Smooth muscle cell of the brain vasculature (primary cell): ENCODE data around the gene NUAK1.

Experiments
- DNase-seq: peaks from one replicate; pipeline ENCODE4 v3.0.0-alpha.2; 2012; ENCODE audit warnings: low read depth, low spot score

The NUAK1 gene

DNA sequence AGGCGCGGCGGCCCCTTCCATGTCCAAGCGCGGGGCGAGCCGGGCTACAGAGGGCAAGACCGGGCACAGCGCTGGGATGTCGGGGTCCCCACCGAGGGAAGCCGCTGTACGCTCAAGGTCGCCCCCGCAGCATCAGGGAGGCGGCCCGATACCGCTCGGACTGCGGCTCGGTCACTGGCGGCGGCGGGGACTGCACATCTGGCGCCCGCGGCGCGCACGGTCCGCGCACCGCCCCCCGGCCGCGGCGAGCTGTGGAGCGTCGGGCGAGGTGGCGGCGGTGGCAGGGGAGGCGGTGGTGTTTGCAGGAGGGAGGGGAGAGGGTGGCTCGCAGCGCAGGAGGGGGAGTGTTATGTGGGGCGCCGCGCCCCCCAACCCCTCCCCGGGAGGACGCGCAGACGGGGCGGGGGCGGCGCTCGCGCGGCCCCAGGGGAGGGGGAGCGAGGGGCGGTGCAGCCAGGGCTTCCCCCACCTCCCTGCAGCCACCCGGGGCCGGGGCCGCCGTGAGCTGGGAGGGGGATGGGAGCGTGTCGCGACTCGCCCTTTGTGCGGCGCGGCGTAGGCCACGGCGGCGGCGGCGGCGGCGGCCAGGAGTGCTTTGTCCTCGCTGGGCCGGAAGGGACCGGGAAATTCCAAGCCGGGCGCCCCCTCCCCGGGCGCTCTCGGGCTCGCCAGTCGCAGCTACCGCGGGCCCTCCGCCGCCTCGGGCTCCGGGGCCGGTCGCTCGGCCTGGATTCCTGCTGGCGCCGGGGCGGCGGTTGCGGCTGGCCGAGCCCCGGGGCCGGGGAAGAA, at the start of gene NUAK1:
Gene NUAK1 (minus strand): TSS at position 322 of the 789 bp plus-strand sequence. CDS start 301 bp downstream, at position 21.
- no peak for DNase-seq

DNA sequence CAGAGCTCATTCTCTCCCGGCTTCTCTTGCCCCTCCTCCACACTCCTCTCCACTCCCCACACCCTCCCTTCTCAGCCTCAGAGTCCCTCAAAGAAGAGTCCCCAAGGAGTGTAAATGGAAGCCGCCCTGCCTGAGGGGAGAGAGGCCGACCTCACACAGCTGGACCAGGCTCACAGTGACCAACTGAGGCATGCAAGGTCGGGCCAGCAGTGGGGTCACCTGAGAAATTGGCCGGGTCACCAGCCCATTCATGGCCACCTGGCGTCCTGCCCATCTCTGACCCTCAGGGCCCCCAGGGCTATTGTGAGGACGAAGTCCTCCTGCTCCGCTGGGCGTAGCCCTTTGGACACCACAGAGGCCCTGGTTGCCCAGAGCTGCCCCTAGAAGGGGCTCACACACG, 49.5 kb upstream of the NUAK1 start:
- no peak for DNase-seq

DNA sequence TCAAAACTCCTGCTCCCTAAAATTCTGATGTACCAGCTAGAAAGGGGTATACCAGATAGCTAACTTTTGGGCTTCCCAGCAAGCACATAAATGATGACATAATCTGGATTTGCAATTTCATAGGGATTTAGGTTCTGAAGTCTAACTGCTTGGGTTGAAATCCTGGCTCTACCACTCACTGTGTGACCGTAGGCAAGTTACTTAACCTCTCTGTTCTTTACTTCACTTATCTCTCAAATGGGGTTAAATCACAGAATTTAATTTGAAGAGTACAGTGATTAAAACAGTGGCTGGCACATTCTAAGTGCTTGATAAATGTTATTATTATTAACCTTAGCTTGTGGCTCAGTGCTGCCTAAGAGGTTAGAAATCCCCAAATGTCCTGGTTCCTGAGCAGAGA, 49.1 kb upstream of the NUAK1 start:
- no peak for DNase-seq

DNA sequence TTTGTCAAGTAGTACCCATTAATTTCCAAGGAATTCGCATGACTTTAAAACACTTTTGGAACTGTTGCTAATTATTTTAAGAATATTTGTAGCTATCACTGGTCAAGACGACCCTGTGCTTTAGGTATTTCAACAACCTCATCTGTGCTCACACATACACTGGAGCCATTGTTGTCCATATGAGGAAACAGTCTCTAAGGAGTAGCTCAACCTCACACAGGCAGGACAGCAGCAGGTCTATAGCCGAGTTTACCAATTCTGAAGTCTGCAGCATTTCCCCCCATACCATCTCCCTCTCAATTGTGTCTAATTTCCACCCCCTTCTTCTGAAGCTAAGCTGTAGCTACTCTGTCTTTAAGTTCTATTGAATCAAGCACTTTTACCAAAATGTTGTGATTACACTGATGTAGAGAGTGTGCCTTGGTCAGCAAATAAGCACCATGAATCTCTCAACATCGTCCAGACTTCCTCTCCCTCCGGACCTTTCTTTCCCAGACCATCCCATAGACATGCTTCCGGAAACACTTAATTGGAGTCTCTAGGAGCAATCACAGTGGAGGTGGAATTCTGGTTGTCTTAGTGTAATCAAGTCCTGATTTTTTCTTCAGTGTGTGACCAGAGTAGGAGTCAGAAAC, 48.5 kb upstream of the NUAK1 start:
- no peak for DNase-seq

DNA sequence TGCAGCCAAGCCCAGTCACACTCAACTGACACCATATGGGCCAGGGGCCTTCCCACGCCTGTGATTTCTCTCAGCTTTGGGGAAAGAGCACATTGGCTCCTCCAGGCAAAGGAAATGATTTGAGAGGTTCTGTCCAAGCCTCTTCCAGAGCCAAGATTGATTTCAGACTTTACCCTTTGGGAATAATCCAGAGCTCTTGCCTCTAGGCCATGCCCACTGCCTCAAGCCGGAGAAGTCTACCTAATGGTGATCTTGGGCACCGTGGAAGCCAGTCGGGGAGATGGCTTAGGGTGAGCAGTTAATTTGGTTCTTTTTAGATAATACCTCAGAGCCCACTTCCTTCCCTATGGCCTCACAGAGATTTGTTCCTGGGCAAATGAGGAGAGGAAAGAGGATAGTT, 45.0 kb upstream of the NUAK1 start:
- DNase-seq, result no peak

DNA sequence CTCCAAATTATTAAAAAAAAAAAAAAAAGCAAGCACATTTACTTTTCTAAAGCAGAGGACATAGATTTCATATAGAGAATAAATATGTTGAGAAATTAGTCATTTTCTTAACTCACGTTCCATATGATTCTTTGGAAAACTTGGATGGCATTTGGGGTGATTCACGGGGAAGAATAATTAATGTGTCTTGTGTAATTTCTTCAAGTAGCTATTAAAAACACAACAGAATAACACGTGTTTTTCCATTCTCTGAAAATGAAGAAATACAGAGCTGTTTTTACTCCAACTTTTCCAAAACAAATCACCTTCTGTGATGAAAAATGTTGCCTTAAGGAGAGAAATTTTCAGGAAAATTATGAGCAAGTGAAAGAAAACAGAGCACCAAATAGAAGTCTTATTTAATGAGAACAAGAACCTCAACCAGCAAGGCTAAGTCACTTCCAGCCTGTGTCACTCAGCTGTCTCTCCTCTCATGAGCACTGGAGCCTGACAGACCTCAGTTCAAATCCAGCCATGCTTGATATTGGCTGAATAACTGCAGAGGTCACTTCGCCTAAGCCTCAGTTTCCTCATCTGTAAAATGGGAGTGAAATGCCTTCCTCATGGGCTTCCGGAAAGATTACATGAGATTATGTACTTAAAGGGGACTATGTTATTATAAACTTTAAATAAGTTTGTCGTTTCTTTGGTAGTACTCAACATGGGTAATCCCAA, 42.8 kb upstream of the NUAK1 start:
- no peak for DNase-seq

DNA sequence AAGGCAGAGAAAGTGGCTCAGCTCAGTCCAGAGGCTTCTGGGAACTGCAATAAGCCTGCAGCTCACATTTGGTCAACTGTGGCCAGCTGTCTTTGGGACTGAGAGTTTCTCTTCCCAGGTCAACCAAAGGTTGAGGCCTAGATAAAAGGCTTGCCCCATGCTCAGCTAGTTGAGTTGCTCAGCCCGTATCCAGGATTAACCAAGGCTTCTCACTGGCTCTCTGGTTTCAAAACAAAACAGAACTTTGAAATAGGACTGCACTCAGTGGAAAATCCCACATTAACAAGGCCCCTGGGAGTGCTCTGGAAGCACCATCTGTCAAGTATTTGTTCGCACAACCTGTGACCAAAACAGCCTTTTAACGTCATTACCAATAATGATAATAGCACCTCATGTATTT, 40.3 kb upstream of the NUAK1 start:
- no peak for DNase-seq

DNA sequence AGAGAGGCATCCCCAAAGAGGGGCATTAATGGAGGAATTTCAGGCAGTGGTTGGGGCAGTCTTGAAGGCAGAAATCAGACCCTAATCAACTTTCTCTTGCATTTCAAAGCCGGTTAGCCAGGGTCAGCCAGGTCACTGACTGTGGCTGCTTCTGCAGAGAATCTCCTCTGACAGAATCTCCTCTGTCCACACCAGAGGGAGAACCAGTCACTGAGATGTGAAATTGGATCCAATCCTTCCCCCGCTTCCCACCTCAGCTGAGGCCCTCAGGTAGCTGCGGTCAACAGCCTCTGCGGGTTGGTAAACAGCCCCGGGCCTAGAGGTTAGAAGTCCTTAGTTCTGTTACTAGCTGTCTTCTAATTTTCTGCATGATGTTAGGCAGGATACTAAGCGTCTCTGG, 39.8 kb upstream of the NUAK1 start:
- DNase-seq, result no peak

DNA sequence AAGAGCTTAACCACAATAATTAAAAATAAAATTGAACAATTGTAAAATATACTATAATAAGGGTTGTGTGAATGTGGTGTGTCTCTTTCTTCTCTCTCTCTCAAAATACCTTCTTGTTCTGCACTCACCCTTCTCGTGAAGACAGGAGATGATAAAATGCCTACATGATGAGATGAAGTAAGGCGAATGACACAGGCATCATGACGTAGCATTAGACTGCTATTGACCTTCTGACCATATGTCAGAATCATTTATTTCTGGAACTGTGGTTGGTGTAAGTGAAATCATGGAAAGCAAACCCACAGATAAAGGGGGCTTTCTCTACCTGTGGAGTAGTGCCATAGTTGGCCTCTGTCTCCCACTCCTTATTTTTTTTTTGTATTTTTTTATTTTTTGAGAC, 37.8 kb upstream of the NUAK1 start:
- no peak for DNase-seq

DNA sequence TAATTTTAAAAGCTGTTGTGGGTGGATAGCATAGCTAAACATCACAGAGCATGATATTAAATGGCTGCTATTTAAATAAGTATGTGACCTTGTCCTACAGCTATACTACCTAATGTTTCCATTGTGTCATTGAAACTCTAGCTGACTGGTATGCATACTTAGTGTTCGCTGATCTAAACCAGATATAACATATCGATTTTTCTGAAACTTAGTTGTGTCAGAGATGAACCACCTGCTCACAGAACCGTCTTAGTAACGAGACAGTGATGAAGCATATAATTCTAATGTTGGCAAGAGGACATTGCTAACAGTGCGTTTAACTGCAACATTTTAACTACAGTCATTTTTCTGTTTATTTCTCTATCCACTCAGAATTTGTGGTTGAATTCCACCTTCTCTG, 36.1 kb upstream of the NUAK1 start:
- no peak for DNase-seq

DNA sequence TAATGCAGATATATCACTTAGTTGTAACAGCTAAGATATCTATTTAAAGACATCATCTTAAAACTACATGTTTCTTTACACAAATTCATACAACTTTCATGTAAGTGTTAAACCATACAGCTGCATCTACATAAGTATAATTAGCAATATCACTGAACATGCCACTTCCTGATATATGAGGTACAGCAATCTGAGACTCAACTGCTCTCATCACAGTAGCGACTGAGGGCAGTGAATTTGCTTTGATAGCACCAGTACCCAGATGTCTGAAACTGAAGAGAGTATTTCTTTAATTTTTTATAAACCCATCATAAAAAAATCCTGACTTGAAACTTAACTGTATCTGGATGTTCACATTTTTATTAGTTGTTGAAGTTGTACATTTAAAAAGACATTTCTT, 34.7 kb upstream of the NUAK1 start:
- DNase-seq, result no peak

DNA sequence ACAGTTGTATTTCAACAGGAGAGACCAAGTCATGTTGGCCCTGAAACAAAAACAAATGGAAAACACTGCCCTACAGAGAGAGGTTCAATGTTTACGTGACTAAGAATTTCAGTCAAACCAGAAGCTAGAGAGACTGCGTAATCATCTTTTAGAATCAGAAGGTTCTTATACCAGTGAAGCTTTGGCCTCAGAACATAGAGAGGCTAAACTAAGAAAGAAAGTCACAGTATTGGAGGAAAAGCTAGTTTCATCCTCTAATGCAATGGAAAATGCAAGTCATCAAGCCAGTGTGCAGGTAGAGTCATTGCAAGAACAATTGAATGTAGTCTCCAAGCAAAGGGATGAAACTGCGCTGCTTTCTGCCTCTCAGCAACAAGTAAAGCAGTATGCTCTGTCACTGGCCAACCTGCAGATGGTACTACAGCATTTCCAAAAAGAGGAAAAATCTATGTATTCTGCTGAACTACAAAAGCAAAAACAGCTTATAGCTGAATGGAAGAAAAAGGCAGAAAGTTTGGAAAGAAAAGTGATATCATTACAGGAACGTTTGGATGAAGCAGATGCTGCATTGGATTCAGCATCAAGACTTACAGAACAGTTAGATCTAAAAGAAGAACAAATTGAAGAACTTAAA, 32.5 kb upstream of the NUAK1 start:
- no peak for DNase-seq

DNA sequence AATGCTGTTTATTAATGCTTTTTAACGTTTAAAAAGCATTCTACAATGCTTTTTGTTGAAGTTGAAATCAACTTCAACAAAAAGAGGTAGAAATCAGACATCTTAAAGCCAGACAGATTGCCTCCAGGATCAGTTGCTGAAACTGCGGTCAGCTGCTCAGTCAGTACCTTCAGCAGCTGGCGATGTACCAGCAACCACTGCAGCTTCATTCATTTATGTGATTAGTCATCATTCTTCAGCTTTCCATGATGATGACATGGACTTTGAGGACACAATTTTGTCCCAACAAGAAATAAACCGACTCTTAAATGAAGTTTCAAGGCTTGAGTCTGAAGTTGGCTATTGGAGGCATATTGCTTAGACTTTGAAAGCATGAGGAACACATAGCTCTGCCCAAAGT, 31.5 kb upstream of the NUAK1 start:
- DNase-seq, result no peak

DNA sequence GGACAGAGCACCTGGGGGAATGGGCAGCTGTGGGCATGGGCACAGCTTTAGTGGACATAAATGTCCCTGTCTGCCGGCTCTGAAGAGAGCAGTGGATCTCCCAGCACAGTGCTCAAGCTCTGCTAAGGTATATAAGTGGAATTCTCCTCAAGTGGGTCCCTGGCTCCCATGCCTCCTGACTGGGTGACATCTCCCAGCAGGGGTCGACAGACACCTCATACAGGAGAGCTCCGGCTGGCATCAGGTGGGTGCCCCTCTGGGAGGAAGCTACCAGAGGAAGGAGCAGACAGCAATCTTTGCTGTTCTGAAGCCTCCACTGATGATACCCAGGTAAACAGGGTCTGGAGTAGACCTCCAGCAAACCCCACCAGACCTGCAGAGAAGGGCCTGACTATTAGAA, 25.0 kb upstream of the NUAK1 start:
- no peak for DNase-seq

DNA sequence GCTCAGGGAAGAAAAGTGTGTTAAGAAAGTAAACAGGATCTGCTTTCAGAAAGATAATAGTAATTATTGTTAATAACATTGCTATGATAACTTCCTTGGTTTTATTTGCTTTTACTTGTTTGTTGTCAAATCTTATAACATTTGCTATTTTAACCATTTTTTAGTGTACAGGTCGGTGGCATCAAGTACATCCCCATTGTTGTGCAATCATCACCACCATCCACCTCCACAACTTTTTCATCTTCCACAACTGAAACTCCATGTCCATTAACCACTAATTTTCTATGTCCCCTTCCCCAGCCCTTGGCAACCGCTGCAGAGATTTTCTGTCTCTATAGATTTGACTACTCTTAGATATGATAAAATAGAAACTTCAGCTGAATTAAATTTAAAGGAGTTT, 22.7 kb upstream of the NUAK1 start:
- DNase-seq, result no peak

DNA sequence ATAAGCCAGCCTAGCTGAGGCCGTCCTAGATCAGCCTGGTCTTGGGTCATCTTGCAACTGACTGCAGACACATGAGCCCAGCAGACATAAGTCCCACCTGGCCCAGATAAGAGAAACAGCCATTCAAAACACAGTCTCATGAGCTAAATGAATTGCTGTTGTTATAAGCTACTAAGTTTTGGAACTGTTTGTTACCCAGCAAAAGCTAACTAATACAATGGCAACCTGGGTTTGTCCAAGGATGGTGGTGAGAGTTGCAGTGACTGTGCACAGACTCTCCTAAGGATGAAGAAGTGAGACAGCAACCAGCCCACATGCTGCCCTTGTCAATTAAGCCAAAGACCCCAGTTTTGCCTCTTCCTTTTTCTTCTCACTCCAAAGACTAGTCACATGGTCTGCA, 22.2 kb upstream of the NUAK1 start:
- DNase-seq, result no peak

DNA sequence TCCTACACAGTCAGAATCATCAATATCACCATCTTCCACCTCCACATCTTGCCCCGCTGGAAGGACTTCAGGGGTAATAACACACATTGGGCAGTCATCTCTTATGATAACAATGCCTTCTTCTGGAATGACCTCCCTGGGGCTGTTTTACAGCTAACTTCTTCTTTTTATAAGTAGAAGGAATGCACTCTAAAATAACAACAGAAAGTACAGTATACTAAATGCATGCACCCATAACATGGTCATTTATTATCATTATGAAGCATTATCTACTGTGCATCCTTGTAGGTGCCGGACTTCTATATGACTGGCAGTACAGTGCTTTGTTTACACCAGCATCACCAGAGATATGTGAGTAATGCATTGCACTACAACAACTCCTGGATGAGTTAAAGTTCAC, 19.0 kb upstream of the NUAK1 start:
- DNase-seq, result no peak

DNA sequence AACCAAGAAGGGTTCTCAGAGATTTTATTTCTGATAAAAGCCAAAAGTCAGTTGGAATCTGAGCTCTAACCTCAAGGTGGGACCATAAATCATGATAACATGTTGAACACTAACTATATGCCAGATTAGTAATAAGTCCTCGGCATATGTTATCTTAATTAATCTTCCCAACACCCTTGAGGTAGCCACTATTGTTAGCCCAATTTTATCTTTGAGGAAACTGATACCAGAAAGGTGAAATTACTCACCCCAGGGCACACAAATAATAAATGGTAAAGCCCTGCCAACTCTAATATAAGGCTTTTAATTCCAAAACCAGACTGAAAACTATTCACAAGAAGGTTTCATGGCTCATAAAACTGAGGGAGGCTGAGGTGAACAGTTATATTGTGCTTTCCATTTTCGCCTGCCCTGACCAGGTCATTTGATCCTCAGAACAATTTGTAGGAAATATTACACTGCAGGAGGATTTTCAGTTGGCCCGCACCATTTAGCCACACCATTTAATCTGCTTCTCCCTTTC, 16.1 kb upstream of the NUAK1 start:
- no peak for DNase-seq

DNA sequence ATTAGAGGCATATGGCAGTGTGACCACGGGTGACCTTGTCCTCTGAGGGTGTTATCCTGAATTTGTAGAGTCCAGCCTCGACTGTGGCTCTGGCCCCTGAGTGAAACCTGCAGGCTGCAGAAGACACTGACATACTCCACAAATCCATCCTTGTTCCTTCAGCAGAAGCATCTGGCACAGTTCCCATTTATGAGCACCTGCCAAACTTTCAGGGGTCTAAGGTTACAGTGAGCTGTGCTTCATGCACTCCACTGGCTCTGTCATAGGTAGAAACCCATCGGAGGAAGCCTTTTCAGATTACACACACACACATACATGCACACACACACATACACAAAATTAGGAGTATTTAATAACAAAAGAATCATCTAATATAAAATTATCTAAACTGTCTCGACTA, 13.6 kb upstream of the NUAK1 start:
- no peak for DNase-seq

DNA sequence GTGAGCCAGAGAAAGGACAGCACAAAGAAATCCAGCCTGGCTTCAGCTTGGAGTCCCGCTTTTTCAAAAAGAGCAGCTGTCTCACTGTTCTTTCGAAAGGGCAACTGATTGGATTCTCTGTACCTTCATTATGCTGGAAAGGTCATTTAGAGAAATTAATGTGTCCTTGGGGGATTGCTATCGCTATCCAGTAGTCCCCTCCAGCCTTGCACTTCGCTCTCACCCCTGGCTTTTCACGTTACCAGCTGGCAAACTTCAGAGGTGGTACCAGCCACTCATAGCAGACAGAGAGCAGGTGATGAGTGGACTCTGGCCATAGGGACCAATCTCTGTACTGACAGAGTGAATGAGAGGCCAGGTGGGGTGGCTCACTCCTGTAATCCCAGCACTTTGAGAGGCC, 11.8 kb upstream of the NUAK1 start:
- DNase-seq, result no peak

DNA sequence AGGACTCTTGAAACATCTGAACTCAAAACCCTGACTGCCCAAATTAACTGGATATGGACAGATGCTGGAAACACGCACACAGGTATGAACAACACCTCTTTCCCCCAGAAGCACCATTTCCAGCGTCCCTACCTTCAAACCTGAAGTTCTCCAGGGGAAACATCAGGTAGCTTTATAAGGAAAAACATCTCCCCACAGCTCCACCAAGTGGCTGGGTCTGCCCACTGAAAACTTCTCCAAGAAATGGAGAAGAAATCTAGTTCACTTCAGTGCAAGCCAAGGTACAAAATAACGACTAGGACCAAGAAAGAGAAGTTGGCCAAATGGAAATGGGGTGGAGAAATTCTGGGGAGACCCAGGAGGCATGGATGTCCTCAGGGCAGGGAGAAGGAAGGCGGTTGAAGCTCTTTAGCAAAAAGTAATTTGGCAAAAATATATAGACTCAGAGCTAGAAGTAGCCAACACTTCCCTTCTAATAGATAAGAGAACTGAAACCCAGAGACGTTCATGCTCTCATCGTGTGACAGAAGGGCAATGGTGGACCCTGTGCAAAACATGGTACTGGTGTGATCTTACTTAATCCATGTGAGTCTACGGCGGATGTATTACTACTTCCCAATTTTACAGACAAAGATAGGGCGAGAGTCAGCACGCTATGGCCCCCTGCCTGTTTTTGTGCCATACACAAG, 10.5 kb upstream of the NUAK1 start:
- DNase-seq, result no peak

DNA sequence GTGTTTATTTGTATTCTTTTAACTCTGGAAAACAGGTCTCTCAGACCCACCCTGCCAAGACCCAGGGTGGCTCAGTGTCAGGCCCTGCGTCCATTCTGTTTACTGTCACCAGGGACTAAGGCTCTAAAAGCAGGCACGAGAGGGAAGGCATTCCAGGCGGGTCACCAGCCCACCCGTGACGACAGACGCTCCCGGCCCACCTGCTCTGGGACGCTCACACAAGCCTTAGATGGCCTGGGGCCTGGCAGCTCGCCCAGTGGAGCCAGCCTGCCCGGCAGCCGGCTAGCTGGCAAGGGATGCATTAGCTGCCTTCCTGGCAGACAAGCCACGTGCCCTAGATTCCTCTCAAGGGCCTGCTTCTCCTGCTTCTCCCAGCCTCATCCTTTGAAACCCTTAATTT, 9.2 kb upstream of the NUAK1 start:
- no peak for DNase-seq
